ENCODE data around the gene HSD11B1.

- TF ChIP-seq CTCF (IDR thresholded peaks at IDR 0.05; ENCODE audit: low read length) (no peak), EZH2phosphoT487 (IDR thresholded peaks at IDR 0.05; ENCODE audit: low read length) (no peak)
These were observed 45.2 kb downstream of the HSD11B1 start for GRCh38 chr1:209749670-209750323.
